Testis (tissue), 3 donors: ENCODE measurements around the gene HOXC9. TPM values are rescaled to one million over a fixed set of nuclear protein-coding genes. Genes with fewer than 3 reads are reported as not detected.

ENCODE experiments used
- DNase-seq: peaks from one replicate; pipeline ENCODE4 v3.0.0-alpha.2; 2019
- H3K27ac ChIP-seq, 2 donors: fragments of 200-600 bp; sonication (generic); one replicate each; pipeline ENCODE4 v1.5.1; 2019
- H3K27me3 ChIP-seq: fragments of 200-600 bp; sonication (generic); one replicate; pipeline ENCODE4 v1.5.1; 2019
- H3K36me3 ChIP-seq: fragments of 200-600 bp; sonication (generic); one replicate; pipeline ENCODE4 v1.5.1; 2017; ENCODE audit warnings: low read depth; ENCODE audit errors: missing control alignments
- H3K4me1 ChIP-seq: fragments of 200-600 bp; sonication (generic); one replicate; pipeline ENCODE4 v1.5.1; 2019
- H3K4me3 ChIP-seq, 2 donors: fragments of 200-600 bp; sonication (generic); one replicate each; pipeline ENCODE4 v1.5.1; 2017 to 2019
- H3K9me3 ChIP-seq: fragments of 200-600 bp; sonication (generic); one replicate; pipeline ENCODE4 v1.5.1; 2017
- CTCF ChIP-seq, 3 experiments: fragments of 450-650 bp in 2 of 3; fragments of 200-600 bp in 1 of 3; sonication (generic) in 1 of 3; IDR thresholded peaks; one replicate each; pipeline ENCODE4 v1.5.1; 2016 to 2019; ENCODE audit warnings: antibody characterized with exemption in 3 of 3, mild to moderate bottlenecking in 2 of 3, moderate library complexity in 1 of 3
- POLR2A ChIP-seq: fragments of 450-650 bp; IDR thresholded peaks from one replicate; pipeline ENCODE4 v1.6.1; 2017; ENCODE audit warnings: antibody characterized with exemption, mild to moderate bottlenecking, moderate library complexity
- WGBS, 2 donors: methylation state at CpG; one replicate each; pipeline ENCODE4 v1.1.5; 2018; 5-methylcytosine and 5-hydroxymethylcytosine counted together
- intact Hi-C: fragments of 100-400 bp; cut with DNase I; formaldehyde crosslinking; loops from one replicate; pipeline ENCODE4 v1.15.1; 2023; ENCODE audit warnings: low total_unique reads
- polyA plus RNA-seq: library from polyadenylated mRNA; stranded (reverse); fragments of 350-450 nt; fragmentation: Illumina TruSeq; extraction: RNeasy Lipid Tissue Mini Kit (QIAGEN cat#74804); gene quantifications from one replicate; pipeline ENCODE4 v1.2.3, GENCODE V29; 2014; ENCODE audit warnings: low read depth, low replicate concordance; ENCODE audit not compliant: insufficient read depth
- total RNA-seq, 2 donors: library from RNA; depleted of rRNA; stranded (reverse); fragments of >200 nt; gene quantifications; one replicate each; pipeline ENCODE4 v1.2.3, GENCODE V29; 2016

Gene HOXC9
- total and polyA plus RNA-seq, 3 donors from 2014 or later = 2.4 to 7.8 (median 6.6) TPM

GRCh38 chr12:54012631-54013409, 12.9 kb downstream of the HOXC9 start:
- intact Hi-C loops = no loop called here
- TF ChIP-seq CTCF (IDR thresholded peaks at IDR 0.05) = no peak
- TF ChIP-seq POLR2A = no peak
- DNase-seq = no peak
- Histone ChIP-seq H3K36me3 (no peaks in the 10 kb centered on the region), H3K4me3 (no peak overlapping the region), H3K27ac (no peak overlapping the region), H3K9me3 (no peaks in the 10 kb centered on the region), H3K4me1 (peaks cover 13% of the 10 kb centered on the region), H3K27me3 (no peaks in the 10 kb centered on the region)
- 79 to 81% methylated on average over 6 of the region's 6 CpGs for WGBS, 2 donors

- Histone ChIP-seq H3K27ac (no peak overlapping the region), H3K27me3 (no peaks in the 10 kb centered on the region), H3K4me3 (no peak overlapping the region), H3K36me3 (no peaks in the 10 kb centered on the region), H3K4me1 (peaks cover 11% of the 10 kb centered on the region), H3K9me3 (no peaks in the 10 kb centered on the region)
- WGBS, 2 donors = 48 to 61% methylated on average over 33 to 36 of the region's 36 CpGs
- TF ChIP-seq CTCF (IDR thresholded peaks at IDR 0.05) (no peak), POLR2A (no peak)
- DNase-seq = no peak
- intact Hi-C loops = no loop called here
Observed at GRCh38 chr12:54014377-54015017, 14.5 kb downstream of the HOXC9 start.

GRCh38 chr12:54015018-54015931, 15.3 kb downstream of the HOXC9 start:
- Histone ChIP-seq H3K27ac (no peak overlapping the region), H3K4me3 (no peak overlapping the region), H3K36me3 (no peaks in the 10 kb centered on the region), H3K27me3 (no peaks in the 10 kb centered on the region), H3K4me1 (peaks cover 14% of the 10 kb centered on the region), H3K9me3 (no peaks in the 10 kb centered on the region)
- DNase-seq = no peak
- 39 to 66% methylated on average over 23 of the region's 23 CpGs for WGBS, 2 donors
- TF ChIP-seq CTCF (IDR thresholded peaks at IDR 0.05) = no peak
- no peak for TF ChIP-seq POLR2A
- intact Hi-C loops = no loop called here

- no peaks in the 10 kb centered on the region for H3K9me3 ChIP-seq
- peak overlapping the region; percentile 51 to 72 for H3K4me3 ChIP-seq
- peak overlapping the region in 1 of 2 donors; percentile 89 for H3K27ac ChIP-seq
- WGBS, 2 donors = 26 to 31% methylated on average over 3 of the region's 3 CpGs
- no peak for DNase-seq
- no peaks in the 10 kb centered on the region for H3K36me3 ChIP-seq
- peaks cover 20% of the 10 kb centered on the region for H3K4me1 ChIP-seq
- H3K27me3 ChIP-seq = no peaks in the 10 kb centered on the region
- no peak for TF ChIP-seq CTCF (IDR thresholded peaks at IDR 0.05)
- TF ChIP-seq POLR2A = no peak
- intact Hi-C loops = no loop called here
Observed at GRCh38 chr12:54016051-54016450, 16.1 kb downstream of the HOXC9 start.
